ENCODE results near the gene XPR1. TPM values are rescaled to one million over a fixed set of nuclear protein-coding genes. Genes with fewer than 3 reads are reported as not detected.
"Not testable (repeated sequence)": the region's sequence is repeated elsewhere in the genome, so short reads cannot be mapped to it uniquely, and the experiment has no call there.

Gene XPR1
- polyA plus RNA-seq, 2 donors, result 2.4 to 3.9 TPM

DNA sequence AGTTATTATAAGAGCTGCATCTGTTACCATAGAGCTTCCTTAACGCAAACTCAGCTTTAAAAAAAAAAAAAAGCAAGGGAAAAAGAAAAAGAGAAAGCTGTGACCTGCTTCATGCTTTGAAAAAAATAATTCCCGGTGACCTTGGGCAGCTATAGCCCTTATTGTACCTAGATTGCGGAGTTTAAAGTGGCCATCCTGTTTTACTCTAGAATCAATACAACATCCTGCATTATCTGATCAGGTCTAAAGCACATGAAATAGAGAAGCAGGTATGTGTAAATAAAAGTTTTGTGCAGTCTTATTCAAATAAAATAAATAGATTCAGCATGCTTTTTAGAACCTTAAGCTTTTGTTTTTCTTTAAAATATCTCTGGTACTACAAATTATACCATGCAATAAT lies 154.1 kb downstream of the XPR1 start:
- Histone ChIP-seq H3K4me3 (ENCODE audit: low read depth in 1 of 2, low read length in 2 of 2) (no peak overlapping the region), H3K9me3 (ENCODE audit: control insufficient read depth in 2 of 2, insufficient read depth in 1 of 2, low read depth in 1 of 2, low read length in 1 of 2) (no peaks in the 10 kb centered on the region), H3K27me3 (ENCODE audit: control insufficient read depth in 1 of 2, insufficient read depth in 2 of 2, low read length in 2 of 2) (no peaks in the 10 kb centered on the region), H3K36me3 (ENCODE audit: control insufficient read depth in 2 of 2, insufficient read depth in 2 of 2, low read length in 1 of 2) (no peaks in the 10 kb centered on the region), H3K4me1 (ENCODE audit: control insufficient read depth in 2 of 2, insufficient read depth in 2 of 2, low read length in 1 of 2) (no peaks in the 10 kb centered on the region), H3K27ac (ENCODE audit: low read depth in 2 of 2, low read length in 1 of 2) (no peak overlapping the region)
- 72 to 82% methylated on average over 3 of the region's 3 CpGs for WGBS, 2 donors

DNA sequence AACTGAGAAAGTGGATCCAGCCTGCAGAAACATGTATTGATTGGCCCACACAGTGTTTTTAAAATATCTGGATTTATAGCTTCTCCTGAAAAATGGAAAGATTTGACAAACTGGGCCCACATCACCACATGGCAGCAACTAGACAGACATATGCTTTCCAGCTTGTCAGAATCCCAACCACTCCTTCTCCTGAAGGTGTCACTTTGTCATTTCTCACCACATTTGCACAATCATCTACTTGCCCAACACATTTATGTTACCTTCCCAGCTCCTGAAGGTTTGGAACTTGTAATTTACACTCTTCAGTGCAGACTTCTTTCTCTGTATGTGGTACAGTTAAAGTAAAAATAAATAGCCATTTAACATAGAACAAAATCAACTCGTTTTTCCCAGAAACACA lies 154.8 kb downstream of the XPR1 start:
- Histone ChIP-seq H3K36me3 (ENCODE audit: control insufficient read depth in 2 of 2, insufficient read depth in 2 of 2, low read length in 1 of 2) (no peaks in the 10 kb centered on the region), H3K27ac (ENCODE audit: low read depth in 2 of 2, low read length in 1 of 2) (no peak overlapping the region), H3K4me1 (ENCODE audit: control insufficient read depth in 2 of 2, insufficient read depth in 2 of 2, low read length in 1 of 2) (no peaks in the 10 kb centered on the region), H3K27me3 (ENCODE audit: control insufficient read depth in 1 of 2, insufficient read depth in 2 of 2, low read length in 2 of 2) (no peaks in the 10 kb centered on the region), H3K9me3 (ENCODE audit: control insufficient read depth in 2 of 2, insufficient read depth in 1 of 2, low read depth in 1 of 2, low read length in 1 of 2) (no peaks in the 10 kb centered on the region), H3K4me3 (ENCODE audit: low read depth in 1 of 2, low read length in 2 of 2) (no peak overlapping the region)
- WGBS, 2 donors, result 50 to 73% methylated on average over 1 of the region's 1 CpG

DNA sequence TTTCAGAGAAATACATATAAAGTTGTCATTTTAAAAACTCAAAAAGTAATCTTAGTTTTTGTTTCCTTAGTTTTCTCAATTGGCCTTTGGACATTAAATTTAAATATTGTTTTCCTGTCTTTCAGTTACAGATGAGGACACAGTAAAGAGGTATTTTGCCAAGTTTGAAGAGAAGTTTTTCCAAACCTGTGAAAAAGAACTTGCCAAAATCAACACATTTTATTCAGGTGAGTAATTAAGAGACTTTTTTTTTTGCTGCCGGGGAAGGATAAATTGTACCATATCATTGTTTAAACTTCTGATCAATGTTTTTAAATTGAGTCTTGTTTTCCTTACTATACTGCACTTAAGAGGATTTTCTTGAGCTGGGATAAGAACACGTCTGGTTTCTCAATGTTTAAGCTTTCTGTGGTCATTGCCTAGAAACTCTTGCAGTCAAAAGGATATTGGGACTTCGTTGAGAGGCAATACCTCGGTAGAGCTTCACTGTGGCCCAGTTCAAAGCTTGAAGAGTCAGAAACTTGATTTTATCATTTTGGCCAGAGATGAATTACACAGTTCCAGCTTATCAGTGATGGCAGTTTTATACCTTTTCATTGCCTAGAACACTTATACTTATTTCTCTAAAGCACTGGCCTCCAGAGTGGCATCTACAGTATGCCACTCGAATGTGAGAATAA lies 155.9 kb downstream of the XPR1 start:
- H3K27ac ChIP-seq (ENCODE audit: low read depth in 2 of 2, low read length in 1 of 2), result no peak overlapping the region
- 69 to 72% methylated on average over 5 of the region's 5 CpGs for WGBS, 2 donors

DNA sequence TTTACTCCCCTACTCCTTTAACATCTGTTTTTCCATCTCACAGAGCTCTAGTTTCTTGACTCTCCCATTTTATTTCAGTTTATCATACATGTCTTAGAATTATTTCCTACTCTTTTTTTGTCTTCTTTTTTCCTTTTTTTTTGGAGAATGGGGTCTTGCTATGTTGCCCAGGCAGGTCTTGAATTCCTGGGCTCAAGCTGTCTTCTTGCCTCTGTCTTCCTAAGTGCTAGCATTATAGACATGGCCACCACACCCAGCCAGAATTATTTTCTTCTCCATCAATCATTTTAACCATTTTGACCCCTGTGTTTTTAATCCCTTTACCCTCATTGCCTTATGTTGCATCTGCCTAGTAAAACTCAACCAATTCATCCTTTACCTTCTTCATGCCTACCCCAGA lies 157.6 kb downstream of the XPR1 start:
- no peak overlapping the region for H3K27ac ChIP-seq (ENCODE audit: low read depth in 2 of 2, low read length in 1 of 2)
- no peaks in the 10 kb centered on the region for H3K27me3 ChIP-seq (ENCODE audit: control insufficient read depth in 1 of 2, insufficient read depth in 2 of 2, low read length in 2 of 2)
- H3K4me1 ChIP-seq (ENCODE audit: control insufficient read depth in 2 of 2, insufficient read depth in 2 of 2, low read length in 1 of 2), result no peaks in the 10 kb centered on the region
- no peaks in the 10 kb centered on the region for H3K36me3 ChIP-seq (ENCODE audit: control insufficient read depth in 2 of 2, insufficient read depth in 2 of 2, low read length in 1 of 2)
- no peak overlapping the region for H3K4me3 ChIP-seq (ENCODE audit: low read depth in 1 of 2, low read length in 2 of 2)
- no peaks in the 10 kb centered on the region for H3K9me3 ChIP-seq (ENCODE audit: control insufficient read depth in 2 of 2, insufficient read depth in 1 of 2, low read depth in 1 of 2, low read length in 1 of 2)

More for the DNA sequence above, 155.9 kb downstream of the XPR1 start:
- Histone ChIP-seq H3K9me3 (ENCODE audit: control insufficient read depth in 2 of 2, insufficient read depth in 1 of 2, low read depth in 1 of 2, low read length in 1 of 2) (no peaks in the 10 kb centered on the region), H3K4me3 (ENCODE audit: low read depth in 1 of 2, low read length in 2 of 2) (no peak overlapping the region), H3K36me3 (ENCODE audit: control insufficient read depth in 2 of 2, insufficient read depth in 2 of 2, low read length in 1 of 2) (no peaks in the 10 kb centered on the region), H3K4me1 (ENCODE audit: control insufficient read depth in 2 of 2, insufficient read depth in 2 of 2, low read length in 1 of 2) (no peaks in the 10 kb centered on the region), H3K27me3 (ENCODE audit: control insufficient read depth in 1 of 2, insufficient read depth in 2 of 2, low read length in 2 of 2) (no peaks in the 10 kb centered on the region)

DNA sequence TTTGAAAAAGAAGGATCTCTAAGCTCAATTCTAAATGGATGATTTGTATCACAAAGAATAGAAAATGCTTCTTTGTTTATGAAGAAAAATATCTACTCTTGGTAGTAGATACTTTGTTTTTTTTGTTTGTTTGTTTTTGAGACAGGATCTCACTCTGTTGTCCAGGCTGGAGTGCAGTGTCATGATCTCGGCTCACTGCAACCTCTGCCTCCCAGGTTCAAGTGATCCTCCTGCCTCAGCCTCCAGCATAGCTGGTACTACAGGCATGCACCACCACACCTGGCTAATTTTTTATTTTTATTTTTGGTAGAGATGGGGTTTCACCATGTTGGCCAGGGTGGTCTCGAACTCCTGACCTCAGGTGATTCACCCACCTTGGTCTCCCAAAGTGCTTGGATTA lies 159.3 kb downstream of the XPR1 start:
- WGBS, 2 donors, result 93 to 95% methylated on average over 2 of the region's 2 CpGs
- not testable (repeated sequence) for H3K27me3 ChIP-seq (ENCODE audit: control insufficient read depth in 1 of 2, insufficient read depth in 2 of 2, low read length in 2 of 2); H3K27ac ChIP-seq (ENCODE audit: low read depth in 2 of 2, low read length in 1 of 2); H3K4me1 ChIP-seq (ENCODE audit: control insufficient read depth in 2 of 2, insufficient read depth in 2 of 2, low read length in 1 of 2); H3K9me3 ChIP-seq (ENCODE audit: control insufficient read depth in 2 of 2, insufficient read depth in 1 of 2, low read depth in 1 of 2, low read length in 1 of 2); H3K4me3 ChIP-seq (ENCODE audit: low read depth in 1 of 2, low read length in 2 of 2); H3K36me3 ChIP-seq (ENCODE audit: control insufficient read depth in 2 of 2, insufficient read depth in 2 of 2, low read length in 1 of 2)

DNA sequence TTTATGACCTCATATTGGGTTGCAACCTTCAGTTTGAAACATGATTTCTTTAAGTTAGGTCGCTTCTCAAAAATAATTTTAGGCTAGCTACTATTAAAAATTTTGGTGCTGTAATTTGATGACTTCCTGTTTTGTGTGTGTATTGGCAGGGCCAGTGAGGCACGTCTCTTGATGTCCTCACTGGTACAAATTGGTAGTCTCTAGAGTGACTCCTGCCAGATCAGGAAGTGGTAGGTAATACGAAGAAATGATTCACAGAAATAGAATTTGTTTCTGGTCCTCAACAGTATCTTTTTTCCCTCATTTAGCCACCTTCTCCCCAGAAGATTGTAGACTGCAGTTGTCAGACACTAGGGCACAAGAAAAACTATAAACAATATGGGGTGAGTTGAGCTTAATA lies 160.0 kb downstream of the XPR1 start:
- 71 to 79% methylated on average over 3 of the region's 3 CpGs for WGBS, 2 donors
- no peaks in the 10 kb centered on the region for H3K4me1 ChIP-seq (ENCODE audit: control insufficient read depth in 2 of 2, insufficient read depth in 2 of 2, low read length in 1 of 2)
- H3K9me3 ChIP-seq (ENCODE audit: control insufficient read depth in 2 of 2, insufficient read depth in 1 of 2, low read depth in 1 of 2, low read length in 1 of 2), result no peaks in the 10 kb centered on the region
- no peaks in the 10 kb centered on the region for H3K36me3 ChIP-seq (ENCODE audit: control insufficient read depth in 2 of 2, insufficient read depth in 2 of 2, low read length in 1 of 2)
- no peak overlapping the region for H3K27ac ChIP-seq (ENCODE audit: low read depth in 2 of 2, low read length in 1 of 2)
- H3K4me3 ChIP-seq (ENCODE audit: low read depth in 1 of 2, low read length in 2 of 2), result no peak overlapping the region
- H3K27me3 ChIP-seq (ENCODE audit: control insufficient read depth in 1 of 2, insufficient read depth in 2 of 2, low read length in 2 of 2), result no peaks in the 10 kb centered on the region

DNA sequence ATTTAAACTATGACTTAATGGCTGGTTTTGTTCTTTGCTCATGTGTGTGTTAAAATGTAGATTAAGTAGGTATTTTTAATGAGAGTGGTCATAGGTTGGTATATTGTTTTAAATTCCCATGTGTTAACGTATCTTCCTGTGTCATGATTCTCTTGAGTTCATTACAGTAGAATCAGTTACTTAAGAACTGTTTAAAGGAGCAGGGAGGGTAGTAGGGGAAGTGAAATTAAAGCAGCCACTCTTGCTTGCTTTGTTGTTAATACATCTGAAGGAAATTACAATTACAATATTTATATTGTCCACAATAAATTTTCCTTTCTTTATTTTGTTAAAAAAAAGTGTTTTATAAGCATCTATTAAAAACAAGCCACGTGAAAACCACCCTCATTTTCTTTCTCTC lies 161.6 kb downstream of the XPR1 start:
- Histone ChIP-seq H3K4me1 (ENCODE audit: control insufficient read depth in 2 of 2, insufficient read depth in 2 of 2, low read length in 1 of 2) (no peaks in the 10 kb centered on the region), H3K36me3 (ENCODE audit: control insufficient read depth in 2 of 2, insufficient read depth in 2 of 2, low read length in 1 of 2) (no peaks in the 10 kb centered on the region), H3K27me3 (ENCODE audit: control insufficient read depth in 1 of 2, insufficient read depth in 2 of 2, low read length in 2 of 2) (no peaks in the 10 kb centered on the region), H3K27ac (ENCODE audit: low read depth in 2 of 2, low read length in 1 of 2) (no peak overlapping the region), H3K9me3 (ENCODE audit: control insufficient read depth in 2 of 2, insufficient read depth in 1 of 2, low read depth in 1 of 2, low read length in 1 of 2) (no peaks in the 10 kb centered on the region), H3K4me3 (ENCODE audit: low read depth in 1 of 2, low read length in 2 of 2) (no peak overlapping the region)
- 79 to 80% methylated on average over 2 of the region's 2 CpGs for WGBS, 2 donors

DNA sequence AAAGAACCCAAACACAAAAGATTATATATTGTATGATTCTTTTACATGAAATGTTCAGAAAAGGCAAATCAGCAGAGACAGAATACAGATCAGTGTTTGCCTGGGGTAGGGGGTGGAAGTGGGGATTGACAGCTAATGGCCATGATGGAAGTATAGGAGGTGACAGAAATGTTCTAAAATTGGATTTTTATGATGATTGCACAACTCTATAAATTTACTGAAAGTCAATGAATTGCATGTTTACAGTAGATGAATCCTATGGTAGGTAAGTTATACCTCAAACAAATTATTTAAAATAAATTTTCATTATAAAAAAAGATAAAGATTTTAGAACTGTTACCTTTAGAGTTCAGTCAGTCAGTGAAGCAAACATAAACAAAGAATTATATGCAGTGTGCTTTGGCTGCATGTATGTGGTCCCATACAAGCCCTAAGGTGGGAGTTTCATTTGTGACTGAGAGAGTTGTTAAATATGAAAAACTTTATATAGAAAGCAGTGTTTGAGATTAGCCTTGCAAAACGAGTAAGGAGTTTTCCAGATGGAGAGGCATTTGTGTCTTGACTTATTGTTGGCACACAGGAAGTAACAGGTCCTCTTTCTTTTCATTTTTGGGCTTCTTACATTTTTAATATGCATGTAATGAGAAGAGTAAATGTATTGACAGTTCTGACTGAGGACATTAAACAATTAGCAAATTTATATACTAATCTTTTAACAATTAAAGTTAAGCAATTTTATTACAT lies 165.2 kb downstream of the XPR1 start:
- H3K4me1 ChIP-seq (ENCODE audit: control insufficient read depth in 2 of 2, insufficient read depth in 2 of 2, low read length in 1 of 2), result no peaks in the 10 kb centered on the region
- no peaks in the 10 kb centered on the region for H3K36me3 ChIP-seq (ENCODE audit: control insufficient read depth in 2 of 2, insufficient read depth in 2 of 2, low read length in 1 of 2)
- no peaks in the 10 kb centered on the region for H3K9me3 ChIP-seq (ENCODE audit: control insufficient read depth in 2 of 2, insufficient read depth in 1 of 2, low read depth in 1 of 2, low read length in 1 of 2)
- H3K27ac ChIP-seq (ENCODE audit: low read depth in 2 of 2, low read length in 1 of 2), result no peak overlapping the region
- H3K27me3 ChIP-seq (ENCODE audit: control insufficient read depth in 1 of 2, insufficient read depth in 2 of 2, low read length in 2 of 2), result no peaks in the 10 kb centered on the region
- 28 to 48% methylated on average over 1 of the region's 1 CpG for WGBS, 2 donors
- no peak overlapping the region for H3K4me3 ChIP-seq (ENCODE audit: low read depth in 1 of 2, low read length in 2 of 2)

DNA sequence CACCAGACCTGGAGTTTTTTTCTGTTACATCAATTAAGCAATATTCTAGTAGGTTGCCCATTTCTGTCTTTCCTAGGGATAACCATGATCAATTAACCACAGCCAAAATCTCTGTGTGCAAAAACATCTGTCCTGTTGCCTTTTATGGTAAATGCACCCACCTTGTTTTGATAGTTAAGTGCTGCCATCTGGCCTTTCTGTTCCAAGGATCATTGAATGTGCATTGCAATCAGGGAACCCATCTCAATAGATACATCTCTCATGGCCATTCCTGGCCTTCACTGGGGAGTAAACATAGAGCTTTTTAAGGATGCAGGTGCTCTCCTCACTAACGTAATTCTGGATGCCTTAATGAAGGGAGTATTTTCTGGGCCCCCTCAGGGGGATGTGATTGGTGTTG lies 169.1 kb downstream of the XPR1 start:
- 78 to 93% methylated on average over 1 of the region's 1 CpG for whole genome bisulfite sequencing, 2 donors
- Histone ChIP-seq H3K27me3 (ENCODE audit: control insufficient read depth in 1 of 2, insufficient read depth in 2 of 2, low read length in 2 of 2) (no peaks in the 10 kb centered on the region), H3K4me1 (ENCODE audit: control insufficient read depth in 2 of 2, insufficient read depth in 2 of 2, low read length in 1 of 2) (no peaks in the 10 kb centered on the region), H3K27ac (ENCODE audit: low read depth in 2 of 2, low read length in 1 of 2) (no peak overlapping the region), H3K9me3 (ENCODE audit: control insufficient read depth in 2 of 2, insufficient read depth in 1 of 2, low read depth in 1 of 2, low read length in 1 of 2) (no peaks in the 10 kb centered on the region), H3K36me3 (ENCODE audit: control insufficient read depth in 2 of 2, insufficient read depth in 2 of 2, low read length in 1 of 2) (no peaks in the 10 kb centered on the region), H3K4me3 (ENCODE audit: low read depth in 1 of 2, low read length in 2 of 2) (no peak overlapping the region)

DNA sequence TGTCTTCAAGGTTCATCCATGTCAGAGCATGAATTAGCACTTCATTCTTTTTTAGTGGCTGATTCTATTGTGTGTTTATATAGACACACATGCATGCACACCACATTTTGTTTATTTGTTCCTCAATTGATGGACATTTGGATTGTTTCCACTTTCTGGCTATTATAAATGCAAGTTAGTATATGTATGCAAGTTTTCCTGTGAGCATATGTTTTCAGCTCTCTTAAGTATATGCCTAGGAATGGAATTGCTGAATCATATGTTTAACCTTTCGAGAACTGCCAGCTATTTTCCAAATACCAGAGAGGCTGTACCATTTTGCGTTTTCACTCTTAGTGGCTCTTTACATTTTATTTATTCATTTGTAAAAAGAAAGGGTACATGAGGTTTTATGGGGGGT lies 171.0 kb downstream of the XPR1 start:
- no peak overlapping the region for H3K4me3 ChIP-seq (ENCODE audit: low read depth in 1 of 2, low read length in 2 of 2)
- H3K27ac ChIP-seq (ENCODE audit: low read depth in 2 of 2, low read length in 1 of 2), result no peak overlapping the region
- no peaks in the 10 kb centered on the region for H3K9me3 ChIP-seq (ENCODE audit: control insufficient read depth in 2 of 2, insufficient read depth in 1 of 2, low read depth in 1 of 2, low read length in 1 of 2)
- H3K27me3 ChIP-seq (ENCODE audit: control insufficient read depth in 1 of 2, insufficient read depth in 2 of 2, low read length in 2 of 2), result no peaks in the 10 kb centered on the region
- H3K4me1 ChIP-seq (ENCODE audit: control insufficient read depth in 2 of 2, insufficient read depth in 2 of 2, low read length in 1 of 2), result no peaks in the 10 kb centered on the region
- WGBS, 2 donors, result 96 to 97% methylated on average over 2 of the region's 2 CpGs
- H3K36me3 ChIP-seq (ENCODE audit: control insufficient read depth in 2 of 2, insufficient read depth in 2 of 2, low read length in 1 of 2), result no peaks in the 10 kb centered on the region
